HG03460 (cell line): Measurements from ENCODE around the gene SYNDIG1.
"Not testable (repeated sequence)": the region's sequence is repeated elsewhere in the genome, so short reads cannot be mapped to it uniquely, and the experiment has no call there.

ENCODE experiments used
- ATAC-seq: cut with Tn5 transposase; IDR thresholded peaks from one replicate; pipeline ENCODE4 v1.9.1; 2021; ENCODE audit not compliant: unreplicated experiment

SYNDIG1 gene

DNA sequence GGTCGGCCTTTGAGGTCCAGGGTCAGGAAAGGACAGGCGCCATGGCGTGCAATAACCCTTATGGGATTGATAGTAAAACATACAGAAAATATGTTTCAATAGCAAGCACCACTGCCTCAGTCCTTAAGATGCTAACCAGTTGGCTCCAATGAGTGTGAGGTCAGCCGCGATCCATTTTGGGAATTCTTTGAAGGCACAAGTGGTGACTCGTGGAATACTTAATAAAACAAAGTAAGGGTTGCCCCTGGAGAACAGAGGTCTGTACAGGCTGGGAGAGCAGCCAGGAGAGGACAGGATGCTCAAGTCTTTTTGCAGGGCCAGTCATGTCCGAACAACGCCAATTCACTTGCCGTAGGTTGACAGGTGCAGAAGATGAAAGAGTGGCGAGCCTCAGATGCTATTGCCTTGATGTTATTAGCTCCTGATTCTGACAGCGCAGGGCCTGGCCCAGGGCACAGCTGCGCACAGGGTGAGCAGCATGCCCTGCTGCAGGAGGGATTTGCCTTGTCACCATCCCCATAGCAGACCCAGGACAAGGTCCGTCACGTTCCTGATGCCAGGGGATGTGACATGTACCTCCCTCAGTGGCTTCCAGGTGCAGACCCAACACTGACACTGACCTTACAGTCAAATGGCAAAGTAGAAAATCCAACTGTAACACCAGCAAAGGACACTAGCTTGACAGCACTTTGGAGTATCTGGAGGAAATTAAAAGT, 21.8 kb downstream of the SYNDIG1 start:
- ATAC-seq = no peak

DNA sequence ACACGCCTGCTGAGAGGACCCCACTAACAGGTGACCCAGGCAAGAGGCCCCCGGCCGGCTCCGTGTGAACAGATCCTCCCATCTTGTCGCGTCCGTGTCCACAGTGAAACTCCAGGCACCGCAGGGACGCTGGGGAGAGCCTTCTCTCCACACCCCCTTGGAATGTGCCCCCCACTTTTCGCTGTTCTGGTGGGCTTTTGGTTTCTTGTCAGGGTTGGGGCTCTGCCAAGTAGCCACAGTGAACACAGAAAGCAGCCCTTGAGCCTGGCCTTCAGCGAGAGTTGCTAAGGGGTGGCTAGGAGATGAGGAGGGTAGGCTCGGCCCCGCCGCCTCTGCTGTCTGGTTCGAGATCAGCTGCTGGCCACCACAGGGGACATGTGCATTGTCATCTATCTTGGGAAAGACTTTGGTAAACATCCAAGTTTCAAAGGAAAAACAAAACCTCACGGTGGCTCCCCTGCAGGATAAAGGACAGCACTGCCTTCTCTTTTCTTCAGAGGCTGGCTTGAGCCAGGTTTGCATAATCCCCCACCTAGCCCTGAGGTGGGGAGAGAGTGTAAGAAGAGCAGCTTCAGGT, 22.7 kb downstream of the SYNDIG1 start:
- no peak for ATAC-seq

- ATAC-seq = no peak
Observed at GRCh38 chr20:24492698-24493097, 23.3 kb downstream of the SYNDIG1 start.

DNA sequence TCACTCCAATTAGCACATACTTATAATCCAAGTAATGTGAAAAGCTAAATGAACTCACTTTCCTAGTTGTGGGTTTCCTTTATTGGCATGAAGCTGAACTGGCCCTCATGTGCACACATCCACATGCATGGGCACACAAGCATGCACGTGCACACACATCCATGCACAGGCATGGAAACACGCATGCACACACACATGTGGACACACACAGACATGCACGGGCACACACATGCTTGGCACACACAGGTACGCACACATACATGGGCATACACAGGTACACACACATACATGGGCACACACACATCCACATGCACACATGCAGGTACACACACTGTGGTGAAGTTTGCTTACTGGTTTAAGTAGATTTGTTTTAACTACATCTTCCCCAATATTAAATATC, 23.8 kb downstream of the SYNDIG1 start:
- no peak for ATAC-seq

DNA sequence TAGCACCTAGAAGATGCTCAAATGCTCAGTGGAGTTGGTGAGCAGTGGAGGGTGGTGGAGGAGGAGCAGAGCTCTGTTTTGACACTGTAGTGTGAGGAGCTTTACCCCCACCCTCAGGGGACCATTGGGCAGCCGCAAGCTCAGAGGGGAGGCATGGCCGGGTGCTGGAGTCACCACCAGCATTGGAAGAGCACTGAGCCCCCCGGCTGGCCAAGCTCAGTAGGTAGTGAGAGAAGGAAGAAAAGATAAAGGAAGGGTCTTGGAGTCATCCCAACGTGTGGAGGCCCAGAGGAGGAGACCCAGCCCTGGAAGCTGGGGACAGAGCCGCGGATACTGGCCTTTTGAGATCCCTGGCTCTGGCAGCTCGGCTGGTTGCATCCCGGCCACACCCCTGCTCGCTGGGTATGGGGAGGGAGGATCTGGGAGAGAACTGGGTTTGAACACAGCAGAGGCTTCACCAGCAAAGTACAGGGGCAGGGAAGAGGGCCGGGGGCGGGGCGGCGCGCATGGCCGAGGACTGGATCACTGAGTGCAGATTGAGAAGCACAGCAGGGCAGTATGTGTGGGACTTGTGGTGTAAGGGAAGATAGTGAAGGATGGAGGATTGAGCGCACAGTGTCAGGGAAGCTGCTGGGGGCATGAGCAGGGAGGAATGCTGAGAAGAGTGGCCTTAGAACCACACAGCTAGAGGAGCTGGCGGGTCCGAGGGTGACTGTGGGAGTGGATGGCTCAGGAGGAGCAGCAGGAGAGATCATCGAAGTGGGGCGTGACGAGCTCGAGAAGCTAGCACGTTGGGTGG, 24.4 kb downstream of the SYNDIG1 start:
- no peak for ATAC-seq

GRCh38 chr20:24494460-24494920, 25.1 kb downstream of the SYNDIG1 start:
- no peak for ATAC-seq

DNA sequence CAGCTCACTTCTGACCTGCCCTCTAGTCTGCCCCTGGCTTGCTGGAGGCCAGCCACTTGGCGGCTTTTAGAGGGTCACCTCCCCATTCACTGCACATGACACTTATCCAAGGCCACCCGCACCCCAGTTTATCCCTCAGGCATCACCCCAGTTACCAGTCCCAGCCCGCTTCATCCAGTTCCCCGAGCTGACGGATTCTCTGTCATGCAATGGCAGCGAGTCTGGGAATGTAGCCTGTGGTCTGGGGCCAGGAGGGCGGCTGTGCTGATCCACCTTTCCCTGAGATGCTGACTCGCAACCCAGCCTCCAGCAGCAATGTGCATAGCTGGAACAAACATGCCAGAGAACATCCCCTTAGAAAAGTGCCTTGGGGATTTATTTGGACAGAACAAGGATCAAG, 25.8 kb downstream of the SYNDIG1 start:
- no peak for ATAC-seq

- ATAC-seq = no peak
Observed at GRCh38 chr20:24497851-24498250, 28.4 kb downstream of the SYNDIG1 start.

GRCh38 chr20:24498641-24499040, 29.2 kb downstream of the SYNDIG1 start:
- ATAC-seq = no peak

GRCh38 chr20:24499472-24499871, 30.0 kb downstream of the SYNDIG1 start:
- ATAC-seq = no peak

DNA sequence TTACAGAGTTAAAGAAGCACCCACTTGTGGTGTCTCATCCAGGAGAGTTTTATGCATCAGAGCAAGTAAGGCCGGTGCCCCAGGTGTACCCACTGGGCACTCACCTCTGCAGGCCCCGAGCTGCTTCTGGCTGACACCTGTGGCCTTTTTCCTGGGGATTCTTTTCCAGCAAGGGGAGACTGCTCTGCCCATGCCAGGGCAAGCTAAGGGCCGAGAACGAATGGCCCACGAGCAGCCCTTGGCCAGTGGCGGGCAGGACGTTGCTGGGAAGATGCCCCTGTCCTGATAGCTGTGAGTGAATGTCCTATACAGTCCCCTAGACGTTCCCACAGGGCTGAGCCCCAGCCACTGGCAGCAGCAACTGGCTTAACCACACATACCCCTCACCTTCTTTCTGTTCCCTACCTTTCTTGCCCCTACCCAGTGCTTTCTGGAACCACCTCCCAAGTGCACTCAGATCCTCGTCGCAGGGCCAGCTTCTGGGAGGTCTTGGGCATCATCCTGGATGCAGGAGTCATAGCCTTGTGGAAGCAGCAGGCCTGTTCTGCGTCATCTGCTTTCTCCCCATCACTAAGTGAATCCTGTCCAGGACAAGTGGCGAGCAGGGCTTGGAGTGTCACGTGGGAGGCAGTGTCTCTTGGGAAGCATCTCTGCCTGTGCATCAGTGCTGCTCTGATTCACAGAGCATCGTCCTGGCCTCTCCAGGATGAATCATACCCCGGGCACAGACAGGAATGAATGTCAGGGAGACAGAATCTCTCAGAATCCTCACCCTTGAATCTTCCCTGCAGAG, 32.5 kb downstream of the SYNDIG1 start:
- no peak for ATAC-seq

DNA sequence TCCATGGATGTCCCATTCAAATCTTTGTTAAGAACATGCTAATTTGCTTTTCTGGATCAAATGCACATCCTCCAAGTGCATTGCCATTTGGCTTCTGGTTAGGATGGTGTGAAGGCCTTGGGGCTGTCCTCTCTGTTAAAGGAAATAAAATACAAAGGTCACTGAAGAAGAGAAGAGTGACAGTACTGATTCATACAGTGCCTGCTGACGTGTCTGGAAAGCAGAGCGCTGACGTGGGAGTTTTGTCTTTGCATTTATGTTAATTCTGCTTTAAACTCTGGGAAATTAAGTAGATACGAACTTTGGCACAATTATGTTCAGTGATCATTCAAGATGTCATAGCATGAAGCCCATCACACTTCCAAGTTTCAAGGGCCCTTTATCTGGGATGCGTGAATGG, 33.2 kb downstream of the SYNDIG1 start:
- ATAC-seq = no peak

DNA sequence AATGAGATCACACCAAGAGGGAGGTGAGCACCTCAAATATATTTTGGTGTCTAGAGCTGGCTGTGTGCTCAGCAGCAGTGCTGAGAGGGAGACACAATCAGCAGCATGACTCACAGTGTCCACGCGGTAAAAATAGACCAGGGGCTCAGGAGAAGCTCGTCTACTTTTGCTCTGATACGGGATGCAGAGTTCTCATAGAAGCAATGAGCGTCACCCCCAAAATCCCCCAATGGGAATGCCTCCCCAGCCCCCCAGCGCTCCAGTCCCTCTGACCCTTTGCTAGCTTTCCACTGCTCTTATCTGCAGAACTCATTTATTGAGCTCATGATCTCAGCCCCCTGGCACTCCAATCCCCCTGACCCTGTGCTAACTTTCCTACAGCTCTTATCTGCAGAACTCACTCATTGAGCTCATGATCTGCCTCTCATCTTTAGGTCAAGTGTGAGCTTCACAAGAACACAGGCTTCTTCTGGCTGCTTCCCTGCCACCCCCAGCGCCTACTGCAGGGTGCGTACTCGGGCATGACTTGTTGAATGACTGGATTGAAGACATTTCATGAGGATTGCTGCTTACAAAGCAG, 34.0 kb downstream of the SYNDIG1 start:
- no peak for ATAC-seq

- ATAC-seq = no peak
Observed at GRCh38 chr20:24504331-24505285, 35.2 kb downstream of the SYNDIG1 start.

DNA sequence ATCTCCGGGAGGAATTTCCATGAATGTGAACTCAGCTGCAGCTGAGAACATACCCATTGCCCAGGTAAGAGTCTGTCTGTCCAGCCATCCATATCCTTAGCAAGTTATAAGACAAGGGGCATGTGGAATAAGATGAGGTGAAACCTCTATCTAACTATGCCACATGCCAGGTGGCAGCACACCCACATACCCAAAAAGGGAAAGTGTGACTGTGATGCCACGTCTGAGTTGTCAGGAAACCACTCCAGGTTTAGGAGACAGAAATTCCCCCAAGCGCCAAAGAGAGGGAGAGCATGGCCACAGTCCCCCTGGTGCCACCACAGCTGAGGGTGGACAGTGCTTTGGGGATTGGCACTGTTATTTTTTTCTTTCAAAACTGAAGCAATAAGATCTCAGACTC, 36.7 kb downstream of the SYNDIG1 start:
- ATAC-seq = no peak

DNA sequence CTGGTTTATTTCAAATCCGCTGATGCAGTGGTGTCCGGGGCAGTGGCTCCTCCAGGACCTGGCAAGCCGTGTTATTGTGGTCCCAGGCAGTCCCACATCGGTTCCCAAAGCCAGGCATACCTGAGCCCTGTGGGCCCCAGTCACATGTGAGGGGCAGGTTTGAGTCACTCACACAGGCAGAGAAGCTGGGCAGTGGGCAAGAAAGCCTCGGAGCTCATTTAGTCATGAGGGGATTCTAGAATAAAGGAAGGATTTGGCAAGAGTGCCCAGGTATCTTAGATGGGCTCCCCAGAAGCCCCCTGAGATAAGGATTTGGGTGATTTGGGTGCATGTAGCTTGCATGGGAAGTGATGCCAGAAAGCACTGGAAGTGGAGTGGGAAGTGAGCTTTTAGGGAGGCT, 37.3 kb downstream of the SYNDIG1 start:
- ATAC-seq = no peak

DNA sequence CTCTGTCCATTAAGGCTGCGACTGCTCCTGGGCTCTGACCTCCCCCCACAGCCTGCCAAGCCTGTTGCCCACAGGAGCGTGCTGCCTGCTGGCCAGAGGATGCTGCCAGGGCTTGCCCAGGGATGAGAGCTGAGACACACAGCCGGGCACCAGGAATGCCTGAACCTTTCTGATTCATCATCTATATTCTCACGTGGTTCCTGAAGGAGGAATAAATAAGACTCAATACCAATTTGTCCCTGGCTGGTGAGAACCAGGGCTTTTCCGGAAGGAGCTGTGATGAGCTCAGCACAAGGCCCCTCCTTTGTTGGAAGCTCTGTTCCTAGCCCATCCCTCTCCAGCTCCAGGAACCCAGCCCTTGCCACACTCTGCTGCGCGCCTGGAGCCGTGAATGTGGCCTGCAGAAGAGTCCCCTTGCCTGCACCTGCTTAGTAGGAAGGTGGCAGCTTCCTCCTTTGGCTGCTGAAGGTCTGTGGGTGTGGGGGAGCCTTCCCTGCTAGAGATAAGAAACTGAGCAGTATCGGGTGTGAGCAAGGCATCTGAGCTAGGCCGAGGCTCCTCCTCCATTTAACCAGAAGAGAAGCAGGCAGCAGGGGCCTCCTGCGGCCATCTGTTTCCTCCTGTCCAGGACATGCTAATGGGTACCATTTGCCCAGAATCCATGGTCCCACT, 37.9 kb downstream of the SYNDIG1 start:
- ATAC-seq = no peak

- not testable (repeated sequence) for ATAC-seq
Observed at GRCh38 chr20:24512441-24512840, 43.0 kb downstream of the SYNDIG1 start.

- no peak for ATAC-seq
Observed at GRCh38 chr20:24518515-24518914, 49.1 kb downstream of the SYNDIG1 start.
